Cardiac atrium fibroblast (primary cell): ENCODE results near the gene QPRT. TPM values are rescaled to one million over a fixed set of nuclear protein-coding genes. Genes with fewer than 3 reads are reported as not detected.

Experiments
- total RNA-seq: library from RNA; depleted of rRNA; stranded (reverse); fragments of >200 nt; gene quantifications from 2 replicates; pipeline ENCODE4 v1.2.3, GENCODE V29; 2015

The QPRT gene
- total RNA-seq: 1.3 and 4.7 TPM in 2 replicates

GRCh38 chr16:29678691-29679267, at the start of gene QPRT:
Gene QPRT (plus strand): TSS chr16:29679180. CDS start chr16:29679198, 18 bp downstream.

DNA sequence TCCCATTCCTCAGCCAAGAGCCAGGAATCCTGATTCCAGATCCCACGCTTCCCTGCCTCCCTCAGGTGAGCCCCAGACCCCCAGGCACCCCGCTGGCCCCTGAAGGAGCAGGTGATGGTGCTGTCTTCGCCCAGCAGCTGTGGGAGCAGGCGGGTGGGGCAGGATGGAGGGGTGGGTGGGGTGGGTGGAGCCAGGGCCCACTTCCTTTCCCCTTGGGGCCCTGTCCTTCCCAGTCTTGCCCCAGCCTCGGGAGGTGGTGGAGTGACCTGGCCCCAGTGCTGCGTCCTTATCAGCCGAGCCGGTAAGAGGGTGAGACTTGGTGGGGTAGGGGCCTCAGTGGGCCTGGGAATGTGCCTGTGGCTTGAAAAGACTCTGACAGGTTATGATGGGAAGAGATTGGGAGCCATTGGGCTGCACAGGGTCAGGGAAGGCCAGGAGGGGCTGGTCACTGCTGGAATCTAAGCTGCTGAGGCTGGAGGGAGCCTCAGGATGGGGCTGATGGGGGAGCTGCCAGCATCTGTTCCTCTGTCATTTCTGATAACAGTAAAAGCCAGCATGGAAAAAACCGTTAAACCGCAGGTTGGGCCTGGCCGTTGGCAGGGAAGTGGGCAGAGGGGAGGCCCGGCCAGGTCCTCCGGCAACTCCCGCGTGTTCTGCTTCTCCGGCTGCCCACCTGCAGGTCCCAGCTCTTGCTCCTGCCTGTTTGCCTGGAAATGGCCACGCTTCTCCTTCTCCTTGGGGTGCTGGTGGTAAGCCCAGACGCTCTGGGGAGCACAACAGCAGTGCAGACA, 15.8 kb upstream of the QPRT start, which contains the start of gene SPN:
TSS of gene SPN (plus strand) at position 232 of the 791 bp plus-strand sequence. CDS start at position 714, 482 bp downstream.

GRCh38 chr16:29745853-29746345, 66.9 kb downstream of the QPRT start, which contains the start of gene C16orf54:
Gene C16orf54 (minus strand): TSS chr16:29745990. CDS start chr16:29744951, 1,039 bp downstream.

Other genes starting within 250 kb of the QPRT start
- 1.6 and 11.5 TPM in 2 replicates for gene BOLA2, start 224.8 kb upstream of the QPRT start, total RNA-seq
- 12.3 and 15.1 TPM in 2 replicates for gene SLX1B, start 224.6 kb upstream of the QPRT start, total RNA-seq
- gene SULT1A4, start 219.3 kb upstream of the QPRT start, total RNA-seq: 5.2 and 17.0 TPM in 2 replicates
- 3.9 and 5.2 TPM in 2 replicates for gene NPIPB12, start 172.8 kb upstream of the QPRT start, total RNA-seq
- under 0.01 and 0.36 TPM in 2 replicates for gene SPN, start 15.9 kb upstream of the QPRT start, total RNA-seq
- not detected in 2 replicates for gene C16orf54, start 66.8 kb downstream of the QPRT start, total RNA-seq
- gene ZG16, start 99.1 kb downstream of the QPRT start, total RNA-seq: not detected in 2 replicates
- gene KIF22, start 111.6 kb downstream of the QPRT start, total RNA-seq: 28.2 and 30.3 TPM in 2 replicates
- gene MAZ, start 127.3 kb downstream of the QPRT start, total RNA-seq: 119 and 172 TPM in 2 replicates
- 0.16 TPM in 1 of 2 replicates, not detected in the other for gene PRRT2, start 133.0 kb downstream of the QPRT start, total RNA-seq
- gene PAGR1, start 137.0 kb downstream of the QPRT start, total RNA-seq: 16.2 and 25.8 TPM in 2 replicates
- gene MVP, start 141.3 kb downstream of the QPRT start, total RNA-seq: 190 and 191 TPM in 2 replicates
- gene CDIPT, start 184.0 kb downstream of the QPRT start, total RNA-seq: 133 and 146 TPM in 2 replicates
- 31.1 and 40.3 TPM in 2 replicates for gene SEZ6L2, start 220.4 kb downstream of the QPRT start, total RNA-seq
- gene ASPHD1, start 221.3 kb downstream of the QPRT start, total RNA-seq: 11.2 and 16.0 TPM in 2 replicates
- 8.4 and 12.8 TPM in 2 replicates for gene KCTD13, start 247.0 kb downstream of the QPRT start, total RNA-seq